IMR-90 (cell line): ENCODE results near the gene GRAMD2B.

Source experiments
- SMC3 ChIP-seq: fragments of 150-350 bp; IDR thresholded peaks from 2 replicates; pipeline ENCODE4 v1.6.1; 2016; ENCODE audit warnings: low read depth, mild to moderate bottlenecking, antibody characterized with exemption, low read length, moderate library complexity
- TF ChIP-seq, protein P1 (sequence below): conservative IDR thresholded peaks from 2 replicates; pipeline ENCODE4 v1.5.1; 2012; ENCODE audit warnings: mild to moderate bottlenecking, low read depth, low read length, improper control_type of control experiment

- no peak for TF ChIP-seq SMC3
- TF ChIP-seq, protein P1, sequence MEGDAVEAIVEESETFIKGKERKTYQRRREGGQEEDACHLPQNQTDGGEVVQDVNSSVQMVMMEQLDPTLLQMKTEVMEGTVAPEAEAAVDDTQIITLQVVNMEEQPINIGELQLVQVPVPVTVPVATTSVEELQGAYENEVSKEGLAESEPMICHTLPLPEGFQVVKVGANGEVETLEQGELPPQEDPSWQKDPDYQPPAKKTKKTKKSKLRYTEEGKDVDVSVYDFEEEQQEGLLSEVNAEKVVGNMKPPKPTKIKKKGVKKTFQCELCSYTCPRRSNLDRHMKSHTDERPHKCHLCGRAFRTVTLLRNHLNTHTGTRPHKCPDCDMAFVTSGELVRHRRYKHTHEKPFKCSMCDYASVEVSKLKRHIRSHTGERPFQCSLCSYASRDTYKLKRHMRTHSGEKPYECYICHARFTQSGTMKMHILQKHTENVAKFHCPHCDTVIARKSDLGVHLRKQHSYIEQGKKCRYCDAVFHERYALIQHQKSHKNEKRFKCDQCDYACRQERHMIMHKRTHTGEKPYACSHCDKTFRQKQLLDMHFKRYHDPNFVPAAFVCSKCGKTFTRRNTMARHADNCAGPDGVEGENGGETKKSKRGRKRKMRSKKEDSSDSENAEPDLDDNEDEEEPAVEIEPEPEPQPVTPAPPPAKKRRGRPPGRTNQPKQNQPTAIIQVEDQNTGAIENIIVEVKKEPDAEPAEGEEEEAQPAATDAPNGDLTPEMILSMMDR = no peak
Measured at GRCh38 chr5:126482591-126482990, 59.4 kb downstream of the GRAMD2B start.
